Fibroblast of villous mesenchyme (primary cell): ENCODE results near the gene AOPEP. TPM values are rescaled to one million over a fixed set of nuclear protein-coding genes. Genes with fewer than 3 reads are reported as not detected.

Source experiments
- DNase-seq: peaks from one replicate; pipeline ENCODE4 v3.0.0-alpha.2; 2010; ENCODE audit warnings: low read depth
- H3K4me3 ChIP-seq: 2 replicates; pipeline ENCODE4 v1.5.1; 2011; ENCODE audit warnings: low read depth, mild to moderate bottlenecking, low read length
- total RNA-seq: library from RNA; depleted of rRNA; stranded (reverse); fragments of >200 nt; gene quantifications from 2 replicates; pipeline ENCODE4 v1.2.3, GENCODE V29; 2012
- TF ChIP-seq, protein P1 (sequence below): IDR thresholded peaks from 2 replicates; pipeline ENCODE4 v1.5.1; 2012; ENCODE audit warnings: low read depth, mild to moderate bottlenecking, low read length; ENCODE audit not compliant: insufficient read depth

AOPEP gene
- total RNA-seq, 1 donor: 153 TPM

DNA sequence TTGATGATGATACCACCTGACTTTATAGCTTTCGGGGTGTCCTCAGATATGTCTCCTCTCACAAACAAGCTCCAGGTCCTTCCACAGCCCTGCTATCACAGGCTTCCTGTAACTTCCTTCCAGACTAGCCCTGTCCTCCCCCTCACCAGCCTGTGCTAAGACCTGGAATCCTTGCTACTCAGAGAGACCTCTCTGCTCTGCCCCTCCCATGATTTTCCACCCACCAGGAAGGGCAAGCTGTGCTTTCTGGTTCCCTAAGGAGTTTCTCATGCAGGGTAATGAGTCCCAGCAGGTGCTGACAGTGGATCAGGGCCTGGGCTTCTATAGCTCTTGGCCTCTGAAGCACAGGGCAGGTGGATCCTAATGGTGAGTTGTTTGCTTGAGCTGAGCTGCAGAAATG lies 86.9 kb downstream of the AOPEP start:
- TF ChIP-seq, protein P1, sequence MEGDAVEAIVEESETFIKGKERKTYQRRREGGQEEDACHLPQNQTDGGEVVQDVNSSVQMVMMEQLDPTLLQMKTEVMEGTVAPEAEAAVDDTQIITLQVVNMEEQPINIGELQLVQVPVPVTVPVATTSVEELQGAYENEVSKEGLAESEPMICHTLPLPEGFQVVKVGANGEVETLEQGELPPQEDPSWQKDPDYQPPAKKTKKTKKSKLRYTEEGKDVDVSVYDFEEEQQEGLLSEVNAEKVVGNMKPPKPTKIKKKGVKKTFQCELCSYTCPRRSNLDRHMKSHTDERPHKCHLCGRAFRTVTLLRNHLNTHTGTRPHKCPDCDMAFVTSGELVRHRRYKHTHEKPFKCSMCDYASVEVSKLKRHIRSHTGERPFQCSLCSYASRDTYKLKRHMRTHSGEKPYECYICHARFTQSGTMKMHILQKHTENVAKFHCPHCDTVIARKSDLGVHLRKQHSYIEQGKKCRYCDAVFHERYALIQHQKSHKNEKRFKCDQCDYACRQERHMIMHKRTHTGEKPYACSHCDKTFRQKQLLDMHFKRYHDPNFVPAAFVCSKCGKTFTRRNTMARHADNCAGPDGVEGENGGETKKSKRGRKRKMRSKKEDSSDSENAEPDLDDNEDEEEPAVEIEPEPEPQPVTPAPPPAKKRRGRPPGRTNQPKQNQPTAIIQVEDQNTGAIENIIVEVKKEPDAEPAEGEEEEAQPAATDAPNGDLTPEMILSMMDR: no peak
- DNase-seq: no peak
- H3K4me3 ChIP-seq: no peak overlapping the region

DNA sequence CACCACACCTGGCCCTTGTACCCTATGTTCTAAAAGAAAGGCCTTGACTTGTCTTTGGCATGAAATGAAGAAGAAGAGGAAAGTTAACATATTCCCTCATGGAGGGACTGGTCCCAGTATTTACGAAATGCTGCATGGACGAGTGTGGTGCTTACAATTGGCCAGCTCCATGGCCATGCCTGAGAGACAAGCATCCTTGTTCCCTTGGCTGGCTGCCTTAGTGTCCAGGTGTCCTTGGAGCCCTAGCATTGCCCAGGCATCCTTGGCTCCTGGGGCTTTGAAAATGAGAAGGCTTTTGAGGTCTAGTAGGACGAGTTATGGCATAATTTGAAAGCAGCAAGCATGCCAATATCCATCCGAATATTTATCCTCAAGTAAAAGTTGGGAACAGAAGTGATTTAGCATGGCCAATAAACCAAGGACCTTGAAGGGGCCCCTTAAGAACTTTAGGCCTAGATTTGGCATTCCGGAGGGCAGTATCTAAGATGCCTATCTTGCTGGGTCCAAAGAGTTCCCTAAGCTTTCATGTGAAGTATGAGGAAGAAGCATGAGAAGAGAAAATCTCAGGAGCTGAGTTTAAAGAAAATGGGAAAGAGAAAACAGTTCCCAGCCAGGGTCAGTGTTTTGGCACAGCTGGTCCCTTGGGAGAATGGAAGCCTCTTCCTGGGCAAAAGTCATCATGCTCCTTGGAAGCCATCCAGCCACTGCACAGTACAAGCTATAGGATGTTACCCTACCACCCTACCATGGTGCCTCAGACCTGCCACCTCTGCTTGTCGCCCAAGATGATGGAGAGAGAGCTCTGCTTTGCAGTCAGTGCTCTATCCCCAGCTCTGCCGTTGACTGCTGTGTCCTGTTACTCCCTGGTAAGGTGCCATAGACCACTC lies 91.0 kb downstream of the AOPEP start:
- H3K4me3 ChIP-seq: no peak overlapping the region
- TF ChIP-seq, protein P1: no peak
- DNase-seq: no peak

DNA sequence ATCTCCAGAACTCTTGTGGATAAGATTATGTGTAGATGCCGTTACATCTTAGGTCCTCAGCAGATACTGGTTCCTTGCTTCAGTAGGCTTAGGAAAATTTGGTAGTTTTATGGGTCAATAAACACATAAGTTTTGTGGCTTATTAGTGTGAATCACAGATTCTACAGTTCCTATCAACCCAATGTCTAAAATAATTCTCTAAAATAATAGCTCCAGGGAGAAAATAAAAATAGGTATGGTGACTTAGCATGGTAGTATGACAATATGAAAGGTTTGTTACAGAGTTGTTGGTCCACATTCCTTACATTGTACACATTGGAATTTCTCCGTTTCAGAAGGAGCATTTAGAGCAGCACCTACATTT lies 91.7 kb downstream of the AOPEP start:
- no peak for DNase-seq
- TF ChIP-seq, protein P1: no peak
- no peak overlapping the region for H3K4me3 ChIP-seq

DNA sequence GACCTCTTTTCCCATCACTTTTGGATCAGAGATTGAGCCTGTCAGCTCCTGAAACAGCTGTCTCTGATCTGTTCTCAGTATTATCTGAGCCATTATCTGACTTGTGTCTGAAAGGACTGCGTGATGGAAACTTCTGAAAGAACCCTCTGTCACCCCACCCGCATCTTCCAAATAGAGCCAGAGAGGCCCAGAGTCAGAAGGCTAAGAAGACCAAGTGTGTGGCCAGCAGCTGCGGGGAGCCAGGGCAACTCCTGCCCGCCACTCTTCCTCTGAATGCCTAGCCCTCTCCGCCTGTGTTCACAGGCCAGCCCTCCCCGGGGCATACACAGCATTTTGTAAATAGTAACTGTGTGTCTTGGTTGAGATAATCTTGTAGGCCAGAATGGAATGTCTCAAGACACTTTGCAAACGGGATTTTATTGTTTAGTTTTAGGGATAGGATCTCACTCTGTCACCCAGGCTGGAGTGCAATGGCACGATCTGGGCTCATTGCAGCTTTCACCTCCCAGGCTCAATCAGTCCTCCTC lies 92.7 kb downstream of the AOPEP start:
- DNase-seq: no peak
- TF ChIP-seq, protein P1: no peak
- no peak overlapping the region for H3K4me3 ChIP-seq

DNA sequence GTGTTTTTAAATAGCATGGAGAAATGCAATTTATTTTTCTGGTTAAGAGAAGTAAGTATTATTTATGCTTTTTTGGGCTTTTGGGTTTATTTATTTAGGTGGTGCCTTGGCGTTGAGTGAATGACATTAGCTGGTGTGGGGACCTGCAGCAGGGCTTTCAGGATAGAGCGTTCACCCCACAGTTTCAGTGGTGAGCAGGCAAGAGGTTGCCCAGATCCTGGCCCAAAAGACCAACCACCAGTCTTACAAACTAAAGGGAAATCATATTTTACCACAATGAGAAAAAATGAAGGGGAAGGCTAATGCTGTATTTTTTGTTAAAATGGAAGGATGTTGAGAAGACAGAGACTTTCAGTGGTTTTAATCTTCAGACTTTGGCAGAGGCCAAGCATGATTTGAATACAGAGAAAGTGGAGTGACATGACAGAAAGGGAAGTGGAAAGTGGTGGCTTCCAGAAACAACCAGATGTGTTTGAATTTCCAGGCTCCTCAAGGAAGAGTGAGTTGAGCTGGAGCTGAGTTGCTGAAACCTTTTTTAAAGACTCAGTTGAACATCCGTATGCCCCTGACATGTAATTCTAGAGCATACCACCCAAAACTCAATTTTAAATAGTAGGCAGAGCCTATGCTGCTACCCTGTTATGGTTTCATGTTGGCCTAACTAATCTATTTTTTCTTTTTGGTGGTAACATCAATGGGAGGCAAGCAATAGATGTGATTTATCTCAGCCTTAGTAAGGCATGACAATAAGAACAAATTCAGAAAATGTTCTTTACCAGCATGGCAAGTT lies 94.8 kb downstream of the AOPEP start:
- H3K4me3 ChIP-seq: no peak overlapping the region
- DNase-seq: no peak
- TF ChIP-seq, protein P1: no peak

DNA sequence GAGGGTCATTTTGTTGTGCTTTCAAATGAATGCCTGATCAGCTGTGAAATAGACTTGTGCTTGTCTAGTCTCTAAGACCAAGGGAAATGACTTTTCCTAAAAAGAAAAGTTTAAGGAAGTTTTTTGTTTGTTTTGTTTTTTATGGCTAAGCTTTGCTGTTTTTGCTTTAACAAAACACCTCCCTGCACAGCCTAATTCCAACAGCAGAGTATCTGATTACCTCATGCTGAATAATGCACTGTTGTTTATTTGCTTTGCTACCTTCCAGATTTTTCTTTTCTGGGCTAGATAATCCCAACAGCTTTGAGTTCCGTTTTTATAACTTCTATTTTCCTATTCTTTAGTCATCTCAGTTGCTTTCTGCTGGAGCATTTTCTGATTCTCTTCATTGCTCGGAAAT lies 95.8 kb downstream of the AOPEP start:
- TF ChIP-seq, protein P1: no peak
- no peak overlapping the region for H3K4me3 ChIP-seq
- peak; percentile 61 for DNase-seq
